ENCODE measurements around the gene ITFG2. TPM values are rescaled to one million over a fixed set of nuclear protein-coding genes. Genes with fewer than 3 reads are reported as not detected.

Gene ITFG2
- total and polyA plus RNA-seq, 2 of the 13 experiments (the other 11 are each of a cell fraction or from before 2014, with no cell fraction given): 14.8 to 15.5 TPM

DNA sequence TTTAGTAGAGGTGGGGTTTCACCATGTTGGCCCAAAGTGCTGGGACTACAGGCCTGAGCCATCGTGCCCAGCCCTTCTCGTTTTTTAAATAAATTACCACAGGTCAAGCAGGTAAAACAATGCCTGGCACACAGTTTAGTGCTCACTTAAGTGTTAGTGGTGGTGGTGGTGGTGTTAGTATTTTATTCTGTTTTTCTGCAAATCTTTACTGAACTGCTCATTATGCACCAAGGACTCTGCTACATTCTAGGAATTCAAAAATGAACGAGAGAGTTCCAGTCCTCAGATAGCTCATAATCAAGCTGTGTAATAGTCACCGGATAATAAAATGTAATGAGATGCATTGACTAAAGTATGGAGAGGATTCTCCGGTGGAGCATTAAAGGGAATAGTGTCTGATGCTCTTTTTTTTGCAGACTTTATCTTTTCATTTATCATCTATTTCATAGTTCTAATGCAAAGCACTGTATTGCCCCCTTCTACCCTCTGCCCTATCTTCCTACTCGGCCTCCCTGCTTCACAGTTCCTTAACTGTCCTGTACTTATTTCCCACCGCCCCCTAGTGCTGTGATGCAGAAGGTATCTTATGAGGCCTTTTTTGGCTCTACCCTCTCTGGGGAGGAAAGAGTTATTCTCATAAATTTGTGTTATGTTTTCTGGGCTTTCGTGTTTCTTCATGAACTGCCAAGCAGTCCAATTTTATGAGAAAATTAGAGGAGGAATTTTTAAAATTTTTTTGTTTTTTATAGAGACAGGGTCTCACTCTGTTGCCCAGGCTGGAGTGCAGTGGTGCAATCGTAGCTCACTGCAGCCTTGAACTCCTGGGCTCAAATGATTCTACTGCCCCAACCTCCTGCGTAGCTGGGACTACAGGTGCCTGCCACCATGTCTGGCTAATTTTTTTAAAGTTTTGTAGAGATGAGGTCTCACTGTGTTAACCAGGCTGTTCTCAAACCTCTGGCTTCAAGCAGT lies 1.0 kb downstream of the ITFG2 start (continued):
- TF ChIP-seq ZNF720 (CRISPR knock-in tag; IDR thresholded peaks at IDR 0.05): no peak
- TF ChIP-seq THYN1 (CRISPR knock-in tag; IDR thresholded peaks at IDR 0.05; ENCODE audit: borderline replicate concordance, low read depth): no peak
- TF ChIP-seq SRY (CRISPR knock-in tag; IDR thresholded peaks at IDR 0.05): no peak
- TF ChIP-seq CTCF (CRISPR knock-in tag; IDR thresholded peaks at IDR 0.05): peak; percentile 76
- TF ChIP-seq PHB2 (IDR thresholded peaks at IDR 0.05; ENCODE audit: partially characterized antibody): no peak

DNA sequence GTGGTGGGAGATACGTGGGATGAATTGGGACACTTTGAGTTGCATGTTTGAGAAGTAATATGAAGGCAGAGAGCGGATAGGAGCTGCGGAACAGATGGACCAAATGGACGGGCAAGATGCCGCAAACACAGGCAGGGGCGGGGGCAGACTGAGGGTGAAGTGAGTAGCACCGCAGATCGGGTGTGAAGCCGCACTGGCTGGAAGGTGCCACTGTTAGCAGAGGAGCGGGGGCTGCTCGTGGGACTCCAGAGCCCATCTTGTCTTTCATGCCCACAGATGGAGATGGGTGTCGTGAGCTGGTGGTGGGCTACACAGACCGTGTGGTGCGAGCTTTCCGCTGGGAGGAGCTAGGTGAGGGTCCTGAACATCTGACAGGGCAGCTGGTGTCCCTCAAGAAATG lies 7.3 kb downstream of the ITFG2 start:
- 96% methylated on average over 14 of the region's 15 CpGs for WGBS (ENCODE audit: low lambda C conversion rate)
- Histone ChIP-seq H4K20me1 (ENCODE audit: insufficient read depth, low read length) (no peaks in the 10 kb centered on the region; the same call in 1 of the 2 replicates), H3K4me1 (ENCODE audit: insufficient read depth, low read length) (no peaks in the 10 kb centered on the region), H3K27me3 (ENCODE audit: control insufficient read depth in 1 of 2, insufficient read depth in 2 of 2, low read length in 2 of 2) (no peaks in the 10 kb centered on the region), H3K27ac (ENCODE audit: extremely low read length, insufficient read depth, low read length) (no peak overlapping the region), H3K4me3 (replicated peaks in 1 of 3; ENCODE audit: insufficient read depth in 1 of 3, low read depth in 2 of 3, low read length in 3 of 3) (no peak overlapping the region), H3K36me3 (replicated peaks in 1 of 2; ENCODE audit: control insufficient read depth in 1 of 2, insufficient read depth in 2 of 2, low read length in 2 of 2) (peaks cover 22 to 57% of the 10 kb centered on the region in 2 experiments), H2AFZ (ENCODE audit: low read length) (no peak overlapping the region), H3K4me2 (ENCODE audit: low read depth, low read length) (no peak overlapping the region), H3K9ac (ENCODE audit: insufficient read depth, low read depth, low read length) (no peak overlapping the region), H3K9me3 (ENCODE audit: low read length) (no peaks in the 10 kb centered on the region), H3K79me2 (ENCODE audit: insufficient read depth, low read length) (no peaks in the 10 kb centered on the region)
- intact Hi-C loops (cut with micrococcal nuclease; ENCODE audit: unreplicated experiment) (no loop called here), in situ Hi-C loops (cut with HindIII; ENCODE audit: extremely low pct_ligation_motif_present, low pct_unique_long_range_greater_than_20kb) (no loop called here)
- CTCF ChIA-PET (ENCODE audit: low intra/inter-chr PET ratio, low total read pairs): no interaction called here
- no peak for TF ChIP-seq RBM39 (IDR thresholded peaks at IDR 0.05; ENCODE audit: low read depth, low read length, poor library complexity, severe bottlenecking)
- no peak for TF ChIP-seq SIX4 (CRISPR knock-in tag; IDR thresholded peaks at IDR 0.05)
- TF ChIP-seq HNRNPLL (IDR thresholded peaks at IDR 0.05; ENCODE audit: low read depth, low read length, poor library complexity, severe bottlenecking): no peak
- TF ChIP-seq AGO2 (optimal IDR thresholded peaks at IDR 0.05; ENCODE audit: low read depth, low read length): peak; percentile 55
- no peak for TF ChIP-seq ZMYM3 (CRISPR knock-in tag; IDR thresholded peaks at IDR 0.05)
- FAIRE-seq (no peak), ATAC-seq (no peak), DNase-seq (ENCODE audit: low spot score) (no peak)
- TSS peak; percentile 9 for BruUV-seq (replicated peaks)
- POLR2A ChIA-PET: interaction anchor here (0.5 kb wide), 1 partner anchor 13 kb away, joined by 3 read pairs; no protein-coding TSS in a partner anchor
